Fibroblast of mammary gland (primary cell): ENCODE measurements around the gene MRPL4.
"Not testable (repeated sequence)": the region's sequence is repeated elsewhere in the genome, so short reads cannot be mapped to it uniquely, and the experiment has no call there.

Experiments
- DNase-seq: peaks from one replicate; pipeline ENCODE4 v3.0.0-alpha.2; 2010; ENCODE audit warnings: low read depth
- H3K4me3 ChIP-seq: 2 replicates; pipeline ENCODE4 v1.5.1; 2011; ENCODE audit warnings: low read depth, mild to moderate bottlenecking, low read length, moderate library complexity; ENCODE audit not compliant: control insufficient read depth
- TF ChIP-seq, protein P1 (sequence below): conservative IDR thresholded peaks from 2 replicates; pipeline ENCODE4 v1.5.1; 2011; ENCODE audit warnings: low read depth, low read length, inconsistent platforms; ENCODE audit not compliant: control insufficient read depth, insufficient read depth

Gene MRPL4

DNA sequence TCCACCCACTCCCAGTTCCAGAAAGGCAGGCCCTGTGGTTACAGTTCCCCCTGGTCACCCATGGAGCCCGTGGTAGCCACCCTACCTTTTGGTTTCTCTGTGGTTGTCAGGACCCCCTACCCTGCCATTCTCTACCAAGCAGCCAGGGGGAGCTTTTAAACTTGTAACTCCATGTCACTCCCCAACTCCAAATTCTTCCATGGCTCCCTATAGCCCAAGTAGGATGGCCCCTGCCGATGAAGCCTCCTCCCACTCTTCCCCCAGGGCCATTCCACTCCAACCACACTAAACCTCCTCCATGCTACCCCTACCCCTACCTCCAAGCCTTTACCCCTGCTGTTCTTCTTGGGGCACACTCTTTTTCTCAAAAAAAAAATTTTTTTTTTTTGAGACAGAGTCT is 23.1 kb upstream of the MRPL4 start:
- TF ChIP-seq, protein P1, sequence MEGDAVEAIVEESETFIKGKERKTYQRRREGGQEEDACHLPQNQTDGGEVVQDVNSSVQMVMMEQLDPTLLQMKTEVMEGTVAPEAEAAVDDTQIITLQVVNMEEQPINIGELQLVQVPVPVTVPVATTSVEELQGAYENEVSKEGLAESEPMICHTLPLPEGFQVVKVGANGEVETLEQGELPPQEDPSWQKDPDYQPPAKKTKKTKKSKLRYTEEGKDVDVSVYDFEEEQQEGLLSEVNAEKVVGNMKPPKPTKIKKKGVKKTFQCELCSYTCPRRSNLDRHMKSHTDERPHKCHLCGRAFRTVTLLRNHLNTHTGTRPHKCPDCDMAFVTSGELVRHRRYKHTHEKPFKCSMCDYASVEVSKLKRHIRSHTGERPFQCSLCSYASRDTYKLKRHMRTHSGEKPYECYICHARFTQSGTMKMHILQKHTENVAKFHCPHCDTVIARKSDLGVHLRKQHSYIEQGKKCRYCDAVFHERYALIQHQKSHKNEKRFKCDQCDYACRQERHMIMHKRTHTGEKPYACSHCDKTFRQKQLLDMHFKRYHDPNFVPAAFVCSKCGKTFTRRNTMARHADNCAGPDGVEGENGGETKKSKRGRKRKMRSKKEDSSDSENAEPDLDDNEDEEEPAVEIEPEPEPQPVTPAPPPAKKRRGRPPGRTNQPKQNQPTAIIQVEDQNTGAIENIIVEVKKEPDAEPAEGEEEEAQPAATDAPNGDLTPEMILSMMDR = peak; percentile 61
- no peak overlapping the region for H3K4me3 ChIP-seq
- peak; percentile 71 for DNase-seq

DNA sequence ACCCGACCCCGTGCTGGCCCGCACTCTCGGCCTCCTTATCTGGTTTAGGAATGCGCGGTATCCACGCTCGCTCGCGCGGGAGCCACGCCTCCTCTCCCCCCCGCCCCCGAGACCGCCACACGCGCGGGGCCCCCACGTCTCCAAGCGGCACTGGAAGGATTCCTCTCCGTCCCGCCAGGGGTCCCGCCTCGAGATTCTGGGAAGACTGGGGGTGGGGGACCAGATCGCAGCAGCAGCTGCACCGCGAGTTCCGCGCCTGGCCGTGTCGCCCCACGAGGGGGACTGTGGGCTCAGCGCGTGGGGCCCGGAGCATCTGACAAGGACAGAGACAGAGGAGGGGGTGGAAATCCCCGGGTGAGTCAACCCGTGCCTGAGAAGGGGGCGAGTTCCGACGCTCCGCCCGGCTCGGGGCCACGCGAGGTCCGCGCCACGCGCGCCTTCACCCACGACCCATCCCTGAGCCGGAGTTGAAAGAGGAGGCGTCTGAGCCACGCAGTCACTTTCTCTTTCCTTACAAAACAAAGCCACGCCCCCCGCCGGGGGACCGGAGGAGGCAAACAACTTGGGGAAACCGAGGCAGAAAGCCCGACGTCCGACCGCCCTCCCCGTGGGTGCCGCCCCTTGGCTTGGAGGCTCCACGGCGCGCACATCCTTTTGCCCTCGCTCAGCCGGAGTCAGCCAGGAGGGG is 21.7 kb upstream of the MRPL4 start:
- DNase-seq = no peak
- H3K4me3 ChIP-seq = peak overlapping the region; percentile 82
- TF ChIP-seq, protein P1 = no peak

DNA sequence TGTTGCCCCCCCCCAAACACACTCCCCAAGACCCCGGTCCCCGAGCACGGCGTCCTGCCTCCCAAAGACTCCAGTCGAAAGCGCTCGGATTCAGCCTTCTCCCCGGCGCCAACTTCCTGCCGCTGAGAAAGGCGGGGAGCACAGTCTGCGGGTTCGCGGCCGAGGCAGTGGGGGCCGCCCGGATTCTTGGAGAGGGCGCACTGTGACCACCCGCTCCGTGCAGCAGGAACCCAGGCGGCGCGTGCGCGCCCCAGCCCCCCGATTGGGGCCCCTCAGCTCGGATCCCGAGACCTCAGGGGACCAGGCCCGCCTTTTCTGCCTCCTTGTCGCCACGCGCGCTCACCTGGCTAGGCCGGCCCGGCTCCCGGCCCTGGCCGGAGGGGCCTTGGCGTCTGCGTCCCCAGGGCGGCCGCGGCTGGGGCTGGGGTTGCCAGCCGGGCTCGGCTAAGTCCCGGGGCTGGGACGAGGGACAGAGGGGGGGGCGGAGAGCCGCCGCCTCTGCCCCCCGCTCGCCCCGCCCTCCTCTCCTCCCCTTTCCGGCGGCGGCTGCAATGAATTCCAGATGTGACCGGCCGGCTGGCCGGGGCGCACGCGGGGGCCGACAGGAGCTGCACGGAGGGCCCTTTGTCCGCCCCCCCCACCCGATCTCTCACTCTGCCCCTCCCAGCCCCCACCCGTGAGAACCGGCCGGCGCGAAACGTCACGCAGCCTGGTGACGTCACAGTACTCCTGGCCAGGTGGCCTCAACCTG is 21.0 kb upstream of the MRPL4 start, which contains the start of gene S1PR2:
TSS of gene S1PR2 (minus strand) at position 471 of the 751 bp plus-strand sequence. CDS start 6,426 bp downstream, outside the sequence.
- peak within 1 kb of the TSS; percentile 82 for H3K4me3 ChIP-seq
- TF ChIP-seq, protein P1 = no peak
- DNase-seq = peak; percentile 67

DNA sequence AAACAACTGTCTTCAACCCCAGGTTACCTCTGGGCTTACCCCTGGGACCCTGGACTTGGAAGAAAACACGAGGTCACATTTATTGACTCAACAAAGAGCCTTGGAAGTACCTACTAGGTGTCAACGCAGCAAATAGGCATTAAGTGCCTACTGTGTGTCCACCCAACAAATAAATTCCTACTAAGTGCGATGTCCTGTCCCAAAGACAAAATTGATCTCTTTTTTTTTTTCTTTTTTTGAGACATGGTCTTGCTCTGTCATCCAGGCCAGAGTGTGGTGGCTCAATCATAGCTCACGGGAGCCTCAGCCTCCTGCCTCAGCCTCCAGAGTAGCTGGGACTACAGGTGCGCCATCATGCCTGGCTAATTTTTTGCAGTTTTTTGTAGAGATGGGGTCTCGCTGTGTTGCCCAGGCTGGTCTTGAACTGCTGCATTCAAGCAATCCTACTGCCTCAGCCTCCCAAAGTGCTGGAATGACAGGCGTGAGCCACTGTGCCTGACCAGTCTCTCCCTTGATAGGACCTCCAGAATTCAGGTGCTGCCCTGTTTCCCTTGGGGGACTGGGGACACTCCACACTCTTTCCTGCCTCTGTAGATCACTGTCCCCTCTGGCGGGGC is 20.3 kb upstream of the MRPL4 start:
- TF ChIP-seq, protein P1 = no peak
- no peak for DNase-seq
- peak overlapping the region; percentile 82 for H3K4me3 ChIP-seq

DNA sequence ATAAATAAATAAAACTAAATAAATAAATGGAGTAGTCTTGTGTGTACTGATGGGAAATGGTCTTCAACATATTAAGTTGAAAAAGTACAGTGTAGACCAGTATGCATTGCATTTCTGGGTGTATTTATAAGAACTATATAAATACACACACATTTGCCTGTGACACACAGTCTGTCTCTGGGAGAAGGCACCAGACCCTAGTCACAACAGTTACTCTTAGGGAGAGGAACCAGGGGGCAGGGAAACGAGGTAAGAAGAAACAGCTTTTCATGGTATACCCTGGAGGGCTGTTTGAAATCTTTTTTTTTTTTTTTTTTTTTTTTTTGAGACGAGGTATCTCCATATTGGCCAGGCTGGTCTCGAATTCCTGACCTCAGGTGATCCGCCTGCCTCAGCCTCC is 18.1 kb upstream of the MRPL4 start:
- TF ChIP-seq, protein P1 = no peak
- no peak for DNase-seq
- no peak overlapping the region for H3K4me3 ChIP-seq

DNA sequence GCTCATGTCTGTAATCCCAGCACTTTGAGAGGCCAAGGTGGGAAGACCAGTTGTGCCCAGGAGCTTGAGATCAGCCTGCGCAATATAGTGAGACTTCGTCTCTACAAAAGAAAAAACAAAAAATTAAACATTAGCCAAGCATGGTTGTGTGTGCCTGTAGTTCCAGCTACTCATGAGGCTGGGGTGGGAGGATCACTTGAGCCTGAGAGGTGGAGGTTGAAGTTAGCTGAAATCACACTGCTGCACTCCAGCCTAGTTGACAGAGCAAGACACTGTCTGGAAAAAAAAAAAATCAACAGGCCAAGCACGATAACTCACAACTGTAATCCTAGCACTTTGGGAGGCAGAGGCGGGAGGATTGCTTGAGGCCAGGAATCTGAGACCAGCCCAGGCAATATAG is 17.0 kb upstream of the MRPL4 start:
- no peak overlapping the region for H3K4me3 ChIP-seq
- DNase-seq = no peak
- TF ChIP-seq, protein P1 = no peak

DNA sequence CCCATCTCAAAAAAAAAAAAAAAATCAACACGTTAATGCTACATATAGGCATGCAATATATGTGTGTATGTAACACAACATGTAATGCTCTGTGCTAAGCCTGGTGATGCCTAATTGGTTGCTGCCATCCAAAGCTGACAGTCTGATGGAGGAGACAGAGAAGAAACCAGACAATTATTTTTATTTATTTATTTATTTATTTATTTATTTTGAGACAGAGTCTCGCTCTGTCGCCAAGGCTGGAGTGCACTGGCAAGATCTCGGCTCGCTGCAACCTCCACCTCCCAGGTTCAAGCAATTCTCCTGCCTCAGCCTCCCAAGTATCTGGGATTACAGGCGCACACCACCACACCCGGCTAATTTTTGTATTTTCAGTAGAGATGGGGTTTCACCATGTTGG is 16.6 kb upstream of the MRPL4 start:
- DNase-seq, H3K4me3 ChIP-seq: not testable (repeated sequence)
